Neural crest cell (in vitro differentiated cells): ENCODE data around the gene ADAMTS20. TPM values are rescaled to one million over a fixed set of nuclear protein-coding genes. Genes with fewer than 3 reads are reported as not detected.

Experiments used
- DNase-seq: peaks from one replicate; pipeline ENCODE4 v3.0.0; 2021; ENCODE audit warnings: low read depth, mixed read lengths, low spot score
- H3K27ac Mint-ChIP-seq: one replicate; pipeline ENCODE4 v1.8.0; 2021; ENCODE audit warnings: mild to moderate bottlenecking, mixed read lengths; ENCODE audit not compliant: unreplicated experiment
- H3K27me3 Mint-ChIP-seq: 2 replicates; pipeline ENCODE4 v1.8.0; 2021; ENCODE audit warnings: low read depth, mild to moderate bottlenecking, mixed read lengths
- H3K36me3 Mint-ChIP-seq: 2 replicates; pipeline ENCODE4 v1.8.0; 2021; ENCODE audit warnings: low read depth, mild to moderate bottlenecking, mixed read lengths
- H3K4me1 Mint-ChIP-seq: 2 replicates; pipeline ENCODE4 v1.8.0; 2021; ENCODE audit warnings: mixed read lengths
- H3K4me3 Mint-ChIP-seq: one replicate; pipeline ENCODE4 v1.8.0; 2021; ENCODE audit warnings: mild to moderate bottlenecking, mixed read lengths
- H3K9me3 Mint-ChIP-seq: 2 replicates; pipeline ENCODE4 v1.8.0; 2021; ENCODE audit warnings: mixed read lengths
- total RNA-seq: library from RNA; stranded (reverse); gene quantifications from 2 replicates; pipeline ENCODE4 v1.2.1, GENCODE V29; 2021
- TF ChIP-seq, protein P1 (sequence below): fragments of 200-600 bp; sonication (generic); conservative IDR thresholded peaks from 2 replicates; pipeline ENCODE4 v1.5.0; 2021; ENCODE audit warnings: antibody characterized with exemption, mild to moderate bottlenecking

Gene ADAMTS20
- total RNA-seq, 1 donor from 2014 or later: 1.8 TPM

- TF ChIP-seq, protein P1, sequence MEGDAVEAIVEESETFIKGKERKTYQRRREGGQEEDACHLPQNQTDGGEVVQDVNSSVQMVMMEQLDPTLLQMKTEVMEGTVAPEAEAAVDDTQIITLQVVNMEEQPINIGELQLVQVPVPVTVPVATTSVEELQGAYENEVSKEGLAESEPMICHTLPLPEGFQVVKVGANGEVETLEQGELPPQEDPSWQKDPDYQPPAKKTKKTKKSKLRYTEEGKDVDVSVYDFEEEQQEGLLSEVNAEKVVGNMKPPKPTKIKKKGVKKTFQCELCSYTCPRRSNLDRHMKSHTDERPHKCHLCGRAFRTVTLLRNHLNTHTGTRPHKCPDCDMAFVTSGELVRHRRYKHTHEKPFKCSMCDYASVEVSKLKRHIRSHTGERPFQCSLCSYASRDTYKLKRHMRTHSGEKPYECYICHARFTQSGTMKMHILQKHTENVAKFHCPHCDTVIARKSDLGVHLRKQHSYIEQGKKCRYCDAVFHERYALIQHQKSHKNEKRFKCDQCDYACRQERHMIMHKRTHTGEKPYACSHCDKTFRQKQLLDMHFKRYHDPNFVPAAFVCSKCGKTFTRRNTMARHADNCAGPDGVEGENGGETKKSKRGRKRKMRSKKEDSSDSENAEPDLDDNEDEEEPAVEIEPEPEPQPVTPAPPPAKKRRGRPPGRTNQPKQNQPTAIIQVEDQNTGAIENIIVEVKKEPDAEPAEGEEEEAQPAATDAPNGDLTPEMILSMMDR: no peak
- no peaks in the 10 kb centered on the region for H3K27me3 Mint-ChIP-seq
- no peaks in the 10 kb centered on the region for H3K4me1 Mint-ChIP-seq
- H3K9me3 Mint-ChIP-seq: peaks cover 10% of the 10 kb centered on the region
- H3K27ac Mint-ChIP-seq: no peak overlapping the region
- no peak for DNase-seq
- H3K36me3 Mint-ChIP-seq: peaks cover 6% of the 10 kb centered on the region
- no peak overlapping the region for H3K4me3 Mint-ChIP-seq
Observed at GRCh38 chr12:43480591-43480990, 71.4 kb downstream of the ADAMTS20 start.

GRCh38 chr12:43462741-43463140 is 89.3 kb downstream of the ADAMTS20 start:
- no peaks in the 10 kb centered on the region for H3K27me3 Mint-ChIP-seq
- DNase-seq: no peak
- no peaks in the 10 kb centered on the region for H3K36me3 Mint-ChIP-seq
- no peak overlapping the region for H3K4me3 Mint-ChIP-seq
- H3K4me1 Mint-ChIP-seq: peaks cover 4% of the 10 kb centered on the region
- no peak overlapping the region for H3K27ac Mint-ChIP-seq
- TF ChIP-seq, protein P1: no peak
- H3K9me3 Mint-ChIP-seq: no peaks in the 10 kb centered on the region

DNA sequence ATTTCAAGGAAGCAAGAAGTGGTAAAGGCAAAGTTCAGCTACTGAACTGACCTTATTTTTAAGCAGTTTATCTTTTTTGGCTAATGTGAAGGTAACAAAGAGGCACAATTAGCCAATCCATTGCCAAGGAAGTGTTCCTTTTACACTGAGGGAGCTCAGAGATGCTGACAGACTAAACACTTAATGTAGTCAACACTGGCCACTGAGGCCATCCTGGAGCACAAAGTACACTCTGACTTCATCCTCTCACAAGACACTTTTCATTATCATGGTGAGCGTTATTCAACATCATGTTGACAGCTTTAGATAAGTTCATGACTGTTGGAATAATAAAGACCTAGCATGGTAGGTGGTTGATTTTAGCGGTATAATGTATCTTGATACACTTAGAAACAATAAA is 89.9 kb downstream of the ADAMTS20 start:
- TF ChIP-seq, protein P1: no peak
- no peak overlapping the region for H3K27ac Mint-ChIP-seq

DNA sequence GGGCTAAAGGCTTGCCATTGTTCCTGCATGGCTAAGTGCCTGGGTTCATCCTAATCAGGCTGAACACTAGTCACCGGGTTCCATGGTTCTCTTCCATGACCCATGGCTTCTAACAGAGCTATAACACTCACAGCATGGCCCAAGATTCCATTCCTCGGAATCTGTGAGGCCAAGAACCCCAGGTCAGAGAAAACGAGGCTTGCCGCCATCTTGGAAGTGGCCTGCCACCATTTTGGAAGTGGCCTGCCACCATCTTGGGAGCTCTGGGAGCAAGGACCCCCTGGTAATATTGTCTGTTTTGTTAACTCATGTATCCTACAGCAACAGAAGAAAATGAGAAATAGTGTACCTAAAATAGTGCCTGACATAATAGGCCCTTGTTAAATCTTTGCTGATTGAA is 92.7 kb downstream of the ADAMTS20 start:
- H3K9me3 Mint-ChIP-seq: peaks cover 10% of the 10 kb centered on the region
- no peak overlapping the region for H3K27ac Mint-ChIP-seq
- no peaks in the 10 kb centered on the region for H3K27me3 Mint-ChIP-seq
- TF ChIP-seq, protein P1: no peak
- no peak for DNase-seq
- H3K36me3 Mint-ChIP-seq: peaks cover 10% of the 10 kb centered on the region
- H3K4me1 Mint-ChIP-seq: peaks cover 4% of the 10 kb centered on the region
- H3K4me3 Mint-ChIP-seq: no peak overlapping the region

More for the DNA sequence above, 89.9 kb downstream of the ADAMTS20 start:
- Mint-ChIP-seq H3K27me3 (no peaks in the 10 kb centered on the region), H3K4me3 (no peak overlapping the region), H3K4me1 (peaks cover 4% of the 10 kb centered on the region), H3K9me3 (peaks cover 3% of the 10 kb centered on the region), H3K36me3 (peaks cover 3% of the 10 kb centered on the region)
- no peak for DNase-seq

GRCh38 chr12:43453761-43454160 is 98.2 kb downstream of the ADAMTS20 start:
- DNase-seq: no peak
- Mint-ChIP-seq H3K4me3 (no peak overlapping the region), H3K36me3 (peaks cover 13% of the 10 kb centered on the region), H3K27ac (no peak overlapping the region), H3K27me3 (no peaks in the 10 kb centered on the region), H3K4me1 (no peaks in the 10 kb centered on the region), H3K9me3 (peaks cover 13% of the 10 kb centered on the region)
- TF ChIP-seq, protein P1: no peak
